HG03439 (cell line): ENCODE results near the gene KCNJ6.
"Not testable (repeated sequence)": the region's sequence is repeated elsewhere in the genome, so short reads cannot be mapped to it uniquely, and the experiment has no call there.

ENCODE experiments used
- ATAC-seq: cut with Tn5 transposase; IDR thresholded peaks from one replicate; pipeline ENCODE4 v1.9.1; 2021; ENCODE audit warnings: mild to moderate bottlenecking, moderate library complexity; ENCODE audit not compliant: unreplicated experiment

Gene KCNJ6

GRCh38 chr21:37686991-37687810 lies 229.1 kb downstream of the KCNJ6 start:
- ATAC-seq = no peak

DNA sequence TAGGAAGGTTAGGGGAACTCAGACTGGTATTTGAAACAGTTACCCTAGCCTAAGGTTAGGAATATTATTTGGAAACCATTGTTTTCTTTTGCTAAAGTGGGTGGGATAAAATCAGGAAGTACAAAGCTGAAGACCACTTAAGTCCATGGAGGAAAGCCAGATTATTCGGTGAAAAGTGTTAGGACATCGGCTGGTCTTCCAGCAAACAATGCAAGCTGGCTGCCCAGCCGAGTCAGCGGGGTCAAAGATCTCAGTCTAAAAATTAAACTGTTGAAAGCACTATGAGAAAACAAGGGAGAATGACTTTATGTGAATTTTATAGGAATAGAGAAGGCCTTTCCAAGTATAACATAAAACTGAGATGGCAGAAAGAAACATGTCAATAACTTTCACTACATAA lies 231.7 kb downstream of the KCNJ6 start:
- no peak for ATAC-seq

- ATAC-seq = no peak
Measured at GRCh38 chr21:37684115-37684493, 232.2 kb downstream of the KCNJ6 start.

GRCh38 chr21:37683396-37684114 lies 232.7 kb downstream of the KCNJ6 start:
- ATAC-seq = no peak

GRCh38 chr21:37682966-37683365 lies 233.3 kb downstream of the KCNJ6 start:
- ATAC-seq = no peak

- no peak for ATAC-seq
Measured at GRCh38 chr21:37677006-37677405, 239.3 kb downstream of the KCNJ6 start.

DNA sequence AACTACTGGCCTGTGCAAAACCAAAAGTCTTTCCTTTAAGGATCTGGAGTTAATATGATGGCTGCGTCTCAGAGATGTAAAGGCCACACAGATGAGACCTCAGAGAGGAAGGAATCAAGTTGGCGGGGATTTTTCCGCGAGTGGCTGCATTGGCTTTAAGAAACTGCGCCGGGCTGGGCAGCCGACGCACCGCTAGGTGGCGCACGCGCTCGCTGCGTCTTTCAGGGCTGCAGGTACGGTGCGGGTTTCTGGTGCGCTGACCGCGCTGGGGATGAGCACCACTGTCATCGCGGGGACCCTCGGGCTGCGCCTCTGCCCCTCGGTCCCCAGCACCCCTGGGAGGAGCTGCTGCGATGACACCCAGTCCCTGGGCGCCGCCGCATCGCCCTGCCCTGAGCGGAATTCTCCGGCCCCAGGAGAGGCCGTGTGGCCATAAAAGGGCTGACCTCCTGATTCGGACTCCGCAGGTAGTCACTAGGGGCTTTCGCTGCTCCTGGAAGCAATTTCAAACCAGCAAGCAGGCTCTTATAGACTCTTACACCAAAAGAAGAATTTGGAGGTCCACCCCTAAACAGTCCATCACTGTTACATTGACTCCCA lies 241.0 kb downstream of the KCNJ6 start:
- peak; percentile 53 for ATAC-seq

DNA sequence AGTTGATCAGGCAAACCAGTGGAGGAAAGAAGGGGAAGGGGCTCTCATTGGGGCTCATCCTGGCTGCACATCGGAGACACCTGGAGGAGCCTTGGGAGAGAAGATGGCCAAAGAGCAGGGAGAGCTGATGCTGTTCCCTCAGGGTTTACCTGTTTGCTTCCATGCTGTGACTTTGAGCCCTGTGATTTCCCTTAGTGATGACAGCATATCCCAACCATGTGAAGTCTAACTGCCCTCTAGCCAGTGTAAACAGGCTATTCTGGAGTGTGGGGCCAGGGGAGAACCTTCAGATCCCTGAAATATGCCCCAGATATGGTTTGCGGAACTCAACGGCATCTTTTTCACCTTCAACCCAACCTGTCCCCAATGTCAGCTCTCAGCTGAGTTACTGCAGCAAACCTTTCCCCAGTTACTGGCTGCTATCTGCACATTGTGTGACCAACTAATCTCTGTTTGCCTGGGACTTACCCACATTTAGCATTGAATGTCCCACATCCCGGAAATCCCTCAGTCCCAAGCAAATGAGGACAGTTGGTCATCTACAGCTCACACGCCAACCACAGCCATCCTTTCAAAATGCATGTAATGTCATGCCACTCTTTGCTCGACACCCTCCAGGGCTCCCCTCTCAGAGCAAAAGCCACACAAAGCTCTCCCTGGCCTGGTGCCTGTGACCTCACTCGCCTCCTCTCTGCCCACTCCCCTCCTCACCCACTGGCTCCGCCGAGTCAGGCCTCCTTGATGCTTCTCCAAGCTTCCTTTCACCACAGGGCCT lies 242.3 kb downstream of the KCNJ6 start:
- no peak for ATAC-seq

- no peak for ATAC-seq
Measured at GRCh38 chr21:37671381-37671780, 244.9 kb downstream of the KCNJ6 start.

DNA sequence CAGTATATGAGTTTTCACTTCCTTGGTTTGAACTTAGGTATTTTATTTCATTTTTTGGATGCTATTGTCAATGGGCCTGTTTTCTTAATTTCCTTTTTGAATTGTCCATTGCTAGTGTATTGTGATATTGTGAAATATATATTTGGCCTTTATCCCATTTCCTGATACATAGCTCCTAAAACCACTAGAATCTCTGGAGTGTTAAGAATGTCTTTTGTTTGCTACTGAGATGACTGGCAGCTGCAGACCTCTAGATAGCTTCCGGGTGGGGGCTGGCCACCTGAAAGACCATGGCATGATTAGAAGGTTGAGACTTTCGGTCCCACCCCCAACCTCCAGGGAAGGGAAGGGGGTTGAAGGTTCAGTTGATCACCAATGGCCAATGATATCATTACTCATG lies 245.4 kb downstream of the KCNJ6 start:
- ATAC-seq = no peak

DNA sequence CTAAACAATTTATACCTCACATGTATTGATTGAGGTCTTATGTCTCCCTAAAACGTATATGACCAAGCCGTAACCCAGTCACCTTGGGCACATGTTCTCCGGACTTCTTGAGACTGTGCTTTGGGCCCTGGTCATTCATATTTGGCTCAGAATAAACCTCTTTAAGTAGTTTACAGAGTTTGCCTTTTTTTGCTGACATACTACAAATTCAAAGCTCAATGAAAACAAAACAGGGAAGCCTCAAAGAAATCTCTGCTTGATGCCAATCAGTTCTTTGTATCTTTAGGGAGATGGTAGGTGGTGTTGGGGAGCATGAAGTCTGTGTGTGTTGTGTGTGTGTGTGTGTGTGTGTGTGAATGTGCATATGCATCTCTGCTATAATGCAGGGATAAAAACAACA lies 247.0 kb downstream of the KCNJ6 start:
- no peak for ATAC-seq

DNA sequence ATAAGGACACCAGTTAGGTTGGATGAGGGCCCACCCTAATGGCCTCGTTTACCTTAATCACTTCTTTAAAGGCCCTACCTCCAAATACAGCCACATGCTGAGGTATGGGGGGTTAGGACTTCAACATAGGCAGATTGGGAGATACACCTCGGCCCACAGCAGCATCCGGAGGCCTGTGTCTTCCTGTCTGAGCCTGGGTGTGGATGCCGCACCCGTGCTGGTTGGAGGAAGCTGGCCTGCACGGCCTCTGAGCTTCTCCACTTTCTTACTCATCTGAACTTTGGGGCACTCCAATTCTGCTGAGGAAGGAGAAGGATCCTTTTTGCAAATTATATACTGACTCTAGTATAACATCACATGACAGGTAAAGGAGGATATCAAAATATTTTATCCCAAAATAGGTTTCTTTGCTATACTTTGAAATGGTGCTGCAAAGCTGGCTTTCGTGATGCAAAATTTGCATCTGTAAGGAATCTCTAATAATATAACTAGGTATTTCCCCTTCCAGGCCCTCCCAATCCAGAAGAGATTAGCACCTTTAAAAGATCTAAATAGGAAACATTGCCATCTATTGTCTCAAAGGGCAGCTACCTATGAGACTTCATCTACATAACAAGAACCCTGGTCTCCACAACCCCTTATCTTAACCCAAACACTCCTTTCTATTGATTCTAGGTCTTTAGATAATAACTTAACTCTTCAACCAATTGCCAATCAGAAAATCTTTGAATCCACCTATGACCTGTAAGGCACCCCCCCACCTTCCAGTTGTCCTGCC lies 247.6 kb downstream of the KCNJ6 start:
- ATAC-seq = no peak

DNA sequence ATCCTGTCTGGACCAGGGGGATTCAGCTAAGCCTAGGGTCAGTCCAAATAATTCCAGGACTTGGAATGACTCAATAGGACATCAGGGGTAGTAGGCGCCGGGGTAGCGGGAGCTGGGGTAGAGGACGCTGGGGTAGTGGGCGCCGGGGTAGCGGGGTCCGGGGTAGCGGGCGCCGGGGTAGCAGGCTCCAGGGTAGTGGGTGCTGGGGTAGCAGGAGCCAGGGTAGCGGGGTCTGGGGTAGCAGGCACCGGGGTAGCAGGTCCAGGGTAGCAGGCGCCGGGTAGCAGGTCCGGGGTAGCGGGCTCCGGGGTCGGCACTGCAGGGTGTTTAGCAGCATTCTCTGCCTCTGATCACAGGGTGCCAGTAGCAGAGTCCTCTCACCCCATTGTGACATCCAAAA lies 248.9 kb downstream of the KCNJ6 start:
- ATAC-seq = no peak

- ATAC-seq = no peak
Measured at GRCh38 chr21:37665230-37666024, 250.8 kb downstream of the KCNJ6 start.

- ATAC-seq = not testable (repeated sequence)
Measured at GRCh38 chr21:37662227-37662626, 254.0 kb downstream of the KCNJ6 start.

DNA sequence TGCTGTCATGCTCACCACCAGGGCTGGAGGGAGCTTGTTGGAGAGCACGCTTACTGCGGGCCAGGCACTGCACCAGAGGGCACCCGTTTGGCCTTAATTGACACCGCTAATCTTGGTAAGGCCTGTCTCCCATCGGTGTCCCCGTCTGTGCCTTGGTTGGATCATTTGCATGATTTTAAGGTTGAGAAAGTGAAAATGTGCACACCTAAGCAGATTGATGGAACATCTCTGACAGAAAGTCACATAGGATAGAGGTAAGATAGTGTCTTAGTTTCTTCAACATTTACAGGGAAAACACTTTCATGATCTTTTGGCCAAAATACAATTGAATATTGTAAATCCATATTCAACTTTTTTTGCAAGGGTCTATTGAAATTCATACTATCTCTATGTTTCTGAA lies 255.5 kb downstream of the KCNJ6 start:
- ATAC-seq = no peak

GRCh38 chr21:37659874-37660273 lies 256.4 kb downstream of the KCNJ6 start:
- ATAC-seq = no peak

GRCh38 chr21:37658817-37659458 lies 257.3 kb downstream of the KCNJ6 start:
- ATAC-seq = no peak

DNA sequence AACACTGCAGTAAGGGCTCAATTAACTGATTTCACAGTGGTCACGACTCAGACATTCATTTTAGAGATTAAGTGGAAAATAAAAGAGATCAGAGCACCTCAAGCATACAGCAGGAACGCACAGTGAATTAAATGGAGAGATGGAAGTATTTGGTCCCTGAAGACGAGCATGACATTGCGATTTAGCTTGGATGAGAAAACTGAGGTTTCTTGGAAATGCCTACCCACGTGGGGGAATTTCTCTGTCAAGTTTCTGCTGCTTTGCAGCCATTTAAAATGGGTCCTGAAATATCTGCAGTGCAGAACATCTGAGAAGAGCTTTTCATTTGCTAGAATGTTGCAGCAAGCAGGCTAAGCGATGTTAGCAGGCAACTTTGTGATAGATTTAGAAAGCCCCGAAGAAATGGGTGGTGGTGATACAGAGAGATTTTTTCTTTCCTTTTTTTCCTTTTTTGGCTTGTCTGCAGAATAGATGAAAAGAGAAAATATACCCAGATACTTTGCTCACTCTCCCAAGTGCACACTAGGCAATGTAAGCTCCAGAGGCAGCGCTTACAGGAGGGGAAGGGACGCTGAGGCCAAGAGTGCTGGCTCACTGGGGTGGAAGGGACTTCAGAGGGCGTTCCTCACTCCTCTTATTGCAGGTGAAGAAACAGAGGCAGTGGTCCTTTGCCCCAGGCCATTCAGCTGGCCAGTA lies 258.0 kb downstream of the KCNJ6 start:
- no peak for ATAC-seq
